DOHH2 (cell line): ENCODE results near the gene ATG12.
"Not testable (repeated sequence)": the region's sequence is repeated elsewhere in the genome, so short reads cannot be mapped to it uniquely, and the experiment has no call there.

Experiments used
- H3F3A ChIP-seq: fragments of 200-600 bp; sonication (generic), shearing (Covaris generic); 2 replicates; pipeline ENCODE4 v1.6.0; 2016; ENCODE audit warnings: antibody characterized with exemption, mild to moderate bottlenecking; ENCODE audit not compliant: control insufficient read depth, insufficient read depth
- H3K27ac ChIP-seq: fragments of 200-600 bp; sonication (generic); 2 replicates; pipeline ENCODE4 v1.5.1; 2014; ENCODE audit warnings: low read depth, mild to moderate bottlenecking, low read length, moderate library complexity
- H3K27me3 ChIP-seq: fragments of 200-600 bp; sonication (generic); 2 replicates; pipeline ENCODE4 v1.6.1; 2014; ENCODE audit warnings: mild to moderate bottlenecking, low read length, mixed read lengths; ENCODE audit not compliant: control insufficient read depth
- H3K36me3 ChIP-seq: fragments of 200-600 bp; sonication (generic); 2 replicates; pipeline ENCODE4 v1.6.1; 2014; ENCODE audit warnings: mild to moderate bottlenecking, low read length, moderate library complexity, mixed read lengths; ENCODE audit not compliant: control insufficient read depth
- H3K4me1 ChIP-seq: fragments of 200-600 bp; sonication (generic); 2 replicates; pipeline ENCODE4 v1.6.1; 2014; ENCODE audit warnings: mild to moderate bottlenecking, low read length, mixed read lengths; ENCODE audit not compliant: control insufficient read depth
- H3K4me2 ChIP-seq: fragments of 200-600 bp; sonication (generic); 2 replicates; pipeline ENCODE4 v1.6.0; 2014; ENCODE audit warnings: mild to moderate bottlenecking, low read length, moderate library complexity
- H3K4me3 ChIP-seq: fragments of 200-600 bp; sonication (generic); 2 replicates; pipeline ENCODE4 v1.5.1; 2014; ENCODE audit warnings: mild to moderate bottlenecking, low read length, mixed read lengths
- H3K79me2 ChIP-seq: fragments of 200-600 bp; sonication (generic); 2 replicates; pipeline ENCODE4 v1.6.1; 2014; ENCODE audit warnings: mild to moderate bottlenecking, low read length, mixed read lengths; ENCODE audit not compliant: control insufficient read depth
- H3K9me2 ChIP-seq: fragments of 200-600 bp; sonication (generic); replicated peaks from 2 replicates; pipeline ENCODE4 v1.6.1; 2014; ENCODE audit warnings: mild to moderate bottlenecking, low read length, mixed read lengths; ENCODE audit not compliant: control insufficient read depth
- H3K9me3 ChIP-seq: fragments of 200-600 bp; sonication (generic); 2 replicates; pipeline ENCODE4 v1.6.1; 2014; ENCODE audit warnings: antibody characterized with exemption, low read length, mixed read lengths; ENCODE audit not compliant: control insufficient read depth, insufficient read depth
- H4K20me1 ChIP-seq: fragments of 200-600 bp; sonication (generic); 2 replicates; pipeline ENCODE4 v1.6.0; 2014; ENCODE audit warnings: low read depth, mild to moderate bottlenecking, antibody characterized with exemption, low read length, moderate library complexity; ENCODE audit not compliant: control insufficient read depth, insufficient read depth
- EZH2phosphoT487 ChIP-seq: fragments of 200-600 bp; sonication (generic); IDR thresholded peaks from 2 replicates; pipeline ENCODE4 v1.6.1; 2017; ENCODE audit warnings: borderline replicate concordance, mild to moderate bottlenecking, antibody characterized with exemption, low read length, moderate library complexity, mixed read lengths
- TF ChIP-seq, protein P1 (sequence below): fragments of 200-600 bp; sonication (generic); IDR thresholded peaks from one replicate; pipeline ENCODE4 v1.5.1; 2014; ENCODE audit warnings: antibody characterized with exemption, mild to moderate bottlenecking, low read depth, low read length; ENCODE audit not compliant: poor library complexity, severe bottlenecking

Gene ATG12

DNA sequence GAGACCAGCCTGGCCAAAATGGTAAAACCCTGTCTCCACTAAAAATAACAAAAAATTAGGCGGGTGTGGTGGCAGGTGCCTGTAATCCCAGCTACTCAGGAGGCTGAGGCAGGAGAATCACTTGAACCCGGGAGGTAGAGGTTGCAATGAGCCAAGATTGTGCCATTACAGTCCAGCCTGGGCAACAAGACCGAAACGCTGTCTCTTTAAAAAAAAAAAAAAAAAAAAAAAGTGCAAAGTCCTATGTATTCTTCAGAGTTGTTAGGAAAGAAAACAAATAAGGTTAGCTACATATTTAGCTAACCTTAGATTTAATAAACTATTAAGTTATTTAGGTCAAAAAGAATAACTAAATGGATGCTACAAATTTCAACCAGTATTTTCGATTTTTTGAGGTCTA, 11.5 kb downstream of the ATG12 start:
- Histone ChIP-seq H3K4me3 (no peak overlapping the region), H3K9me3 (no peaks in the 10 kb centered on the region), H3K79me2 (peaks cover 6% of the 10 kb centered on the region; the same call in 1 of the 2 replicates), H3K27me3 (no peaks in the 10 kb centered on the region), H3K4me2 (no peak overlapping the region), H4K20me1 (no peaks in the 10 kb centered on the region), H3K27ac (no peak overlapping the region), H3K4me1 (peaks cover 6% of the 10 kb centered on the region; the same call in 1 of the 2 replicates), H3K9me2 (no peaks in the 10 kb centered on the region), H3K36me3 (peaks cover 70% of the 10 kb centered on the region), H3F3A (peaks cover 32% of the 10 kb centered on the region)
- TF ChIP-seq, protein P1, sequence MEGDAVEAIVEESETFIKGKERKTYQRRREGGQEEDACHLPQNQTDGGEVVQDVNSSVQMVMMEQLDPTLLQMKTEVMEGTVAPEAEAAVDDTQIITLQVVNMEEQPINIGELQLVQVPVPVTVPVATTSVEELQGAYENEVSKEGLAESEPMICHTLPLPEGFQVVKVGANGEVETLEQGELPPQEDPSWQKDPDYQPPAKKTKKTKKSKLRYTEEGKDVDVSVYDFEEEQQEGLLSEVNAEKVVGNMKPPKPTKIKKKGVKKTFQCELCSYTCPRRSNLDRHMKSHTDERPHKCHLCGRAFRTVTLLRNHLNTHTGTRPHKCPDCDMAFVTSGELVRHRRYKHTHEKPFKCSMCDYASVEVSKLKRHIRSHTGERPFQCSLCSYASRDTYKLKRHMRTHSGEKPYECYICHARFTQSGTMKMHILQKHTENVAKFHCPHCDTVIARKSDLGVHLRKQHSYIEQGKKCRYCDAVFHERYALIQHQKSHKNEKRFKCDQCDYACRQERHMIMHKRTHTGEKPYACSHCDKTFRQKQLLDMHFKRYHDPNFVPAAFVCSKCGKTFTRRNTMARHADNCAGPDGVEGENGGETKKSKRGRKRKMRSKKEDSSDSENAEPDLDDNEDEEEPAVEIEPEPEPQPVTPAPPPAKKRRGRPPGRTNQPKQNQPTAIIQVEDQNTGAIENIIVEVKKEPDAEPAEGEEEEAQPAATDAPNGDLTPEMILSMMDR: no peak

DNA sequence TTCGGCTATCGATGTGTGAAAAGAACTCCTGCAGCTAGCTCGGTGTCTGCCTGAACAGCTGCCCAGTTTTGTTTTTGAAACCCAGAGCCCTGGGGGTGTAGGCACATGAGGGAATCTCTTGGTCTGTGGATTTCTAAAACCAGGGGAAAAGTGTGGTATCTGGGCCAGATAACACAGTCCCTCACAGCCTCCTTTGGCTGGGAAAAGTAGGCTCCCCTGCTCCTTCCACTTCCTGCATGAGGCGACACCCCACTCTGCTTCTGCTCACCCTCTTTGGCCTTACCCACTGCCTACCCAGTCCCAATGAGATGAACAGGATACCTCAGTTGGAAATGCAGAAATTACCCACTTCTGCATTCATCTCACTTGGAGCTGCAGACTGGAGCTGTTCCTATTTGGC, 15.4 kb downstream of the ATG12 start:
- H4K20me1 ChIP-seq: no peaks in the 10 kb centered on the region
- no peak overlapping the region for H3K4me2 ChIP-seq
- peaks cover 2% of the 10 kb centered on the region; the same call in 1 of the 2 replicates for H3K4me1 ChIP-seq
- H3K27ac ChIP-seq: no peak overlapping the region
- no peaks in the 10 kb centered on the region for H3K9me3 ChIP-seq
- H3K36me3 ChIP-seq: peaks cover 31% of the 10 kb centered on the region
- peaks cover 14% of the 10 kb centered on the region for H3F3A ChIP-seq
- no peaks in the 10 kb centered on the region for H3K79me2 ChIP-seq
- no peak for TF ChIP-seq EZH2phosphoT487
- TF ChIP-seq, protein P1: no peak
- no peak overlapping the region for H3K4me3 ChIP-seq
- no peaks in the 10 kb centered on the region for H3K27me3 ChIP-seq
- no peaks in the 10 kb centered on the region for H3K9me2 ChIP-seq

DNA sequence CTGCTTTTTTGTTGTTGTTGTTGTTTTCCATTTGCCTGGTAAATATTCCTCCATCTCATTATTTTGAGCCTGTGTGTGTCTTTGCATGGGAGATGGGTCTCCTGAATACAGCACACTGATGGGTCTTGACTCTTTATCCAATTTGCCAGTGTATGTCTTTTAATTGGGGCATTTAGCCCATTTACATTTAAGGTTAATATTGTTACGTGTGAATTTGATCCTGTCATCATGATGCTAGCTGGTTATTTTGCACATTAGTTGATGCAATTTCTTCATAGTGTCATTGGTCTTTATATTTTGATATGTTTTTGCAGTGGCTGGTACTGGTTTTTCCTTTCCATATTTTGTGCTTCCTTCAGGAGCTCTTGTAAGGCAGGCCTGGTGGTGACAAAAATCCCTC, 16.4 kb downstream of the ATG12 start:
- H3K9me2 ChIP-seq, H3K4me1 ChIP-seq, H3K27me3 ChIP-seq, H4K20me1 ChIP-seq, H3K79me2 ChIP-seq, H3K4me3 ChIP-seq, H3K9me3 ChIP-seq, H3K27ac ChIP-seq, H3K4me2 ChIP-seq: not testable (repeated sequence)
- peaks cover 14% of the 10 kb centered on the region for H3F3A ChIP-seq
- H3K36me3 ChIP-seq: peaks cover 23% of the 10 kb centered on the region

DNA sequence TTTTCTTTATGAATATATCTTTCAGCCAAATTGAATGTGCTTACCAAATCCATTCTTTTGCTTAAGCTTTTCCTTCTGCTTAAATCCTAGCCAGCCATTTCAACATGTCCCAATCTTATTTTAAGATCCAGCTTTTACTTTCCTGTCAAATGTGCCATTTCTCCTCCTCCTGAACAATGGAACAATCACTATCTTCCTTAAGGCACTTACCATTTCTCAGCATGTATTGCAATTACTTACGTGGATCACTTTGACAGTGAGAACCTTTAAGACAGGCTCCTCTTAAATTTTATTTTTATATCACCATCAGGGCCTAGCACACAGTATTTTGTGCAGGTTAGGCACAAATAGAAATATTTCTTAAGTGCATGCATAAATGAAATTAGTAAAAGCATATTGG, 20.5 kb downstream of the ATG12 start:
- H3K4me3 ChIP-seq: no peak overlapping the region
- H3K9me2 ChIP-seq: no peaks in the 10 kb centered on the region
- no peak overlapping the region for H3K4me2 ChIP-seq
- TF ChIP-seq, protein P1: no peak
- TF ChIP-seq EZH2phosphoT487: no peak
- no peaks in the 10 kb centered on the region for H3K79me2 ChIP-seq
- H3K27ac ChIP-seq: no peak overlapping the region
- H3K36me3 ChIP-seq: no peaks in the 10 kb centered on the region
- no peaks in the 10 kb centered on the region for H3K4me1 ChIP-seq
- H3K9me3 ChIP-seq: peaks cover 10% of the 10 kb centered on the region; the same call in 1 of the 2 replicates
- no peaks in the 10 kb centered on the region for H4K20me1 ChIP-seq
- no peaks in the 10 kb centered on the region for H3F3A ChIP-seq
- no peaks in the 10 kb centered on the region for H3K27me3 ChIP-seq
